LNCaP clone FGC (cell line): ENCODE results near the gene AIDA.

Source experiments
- DNase-seq: peaks from one replicate; pipeline ENCODE4 v3.0.0-alpha.2; 2011; ENCODE audit warnings: low read depth
- H3K4me3 ChIP-seq: 2 replicates; pipeline ENCODE4 v1.5.1; 2011; ENCODE audit warnings: mild to moderate bottlenecking, low read depth, low read length, control low read depth
- TF ChIP-seq, protein P1 (sequence below): IDR thresholded peaks from 2 replicates; pipeline ENCODE4 v1.5.1; 2012; ENCODE audit warnings: mild to moderate bottlenecking; ENCODE audit not compliant: control insufficient read depth, insufficient read depth; ENCODE audit errors: extremely low read depth

The AIDA gene

DNA sequence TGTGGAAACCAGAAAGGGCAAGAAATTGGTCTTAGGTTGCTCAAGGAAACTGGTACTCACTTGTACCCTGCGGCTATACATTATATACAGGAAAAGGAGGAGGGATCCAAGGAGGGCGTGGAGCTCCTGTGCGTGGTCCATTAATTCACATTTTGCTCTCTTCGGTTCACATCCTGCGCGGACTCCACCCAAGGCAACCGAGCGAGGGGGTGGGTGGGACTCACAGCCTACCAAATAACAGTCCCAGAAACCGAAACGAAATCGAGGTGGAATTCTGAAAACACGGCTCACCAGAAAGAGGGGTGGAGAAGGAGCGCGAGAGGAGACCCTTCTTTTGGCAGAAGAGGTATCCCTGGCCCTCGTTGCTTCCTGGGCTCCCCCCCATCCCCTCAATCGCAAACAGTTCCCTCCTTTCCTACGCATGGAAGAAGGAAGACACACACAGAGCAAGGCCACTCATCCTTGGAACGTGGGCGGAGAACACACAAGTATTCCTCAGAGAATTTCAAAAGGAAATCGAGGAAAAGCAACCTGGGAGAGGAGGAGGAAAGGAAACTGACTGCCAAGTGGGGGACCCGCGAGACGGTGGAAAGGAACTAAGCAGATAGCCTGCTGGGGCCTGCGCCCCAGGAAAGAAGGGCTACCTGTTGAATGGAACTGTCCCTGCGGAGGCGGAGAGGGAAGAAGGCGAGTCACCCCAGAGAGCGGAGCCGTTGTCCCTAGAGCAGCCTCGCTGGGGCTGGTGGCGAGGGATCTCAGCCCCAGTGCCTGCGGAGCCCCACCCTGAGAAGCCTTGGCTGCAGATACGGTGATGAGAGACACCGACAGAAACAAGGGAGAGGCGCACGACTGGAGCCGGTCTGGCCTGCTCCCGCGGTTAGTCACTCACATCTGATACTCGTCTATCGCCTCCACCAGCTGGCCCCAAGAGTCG is 705 bp downstream of the AIDA start:
- TF ChIP-seq, protein P1, sequence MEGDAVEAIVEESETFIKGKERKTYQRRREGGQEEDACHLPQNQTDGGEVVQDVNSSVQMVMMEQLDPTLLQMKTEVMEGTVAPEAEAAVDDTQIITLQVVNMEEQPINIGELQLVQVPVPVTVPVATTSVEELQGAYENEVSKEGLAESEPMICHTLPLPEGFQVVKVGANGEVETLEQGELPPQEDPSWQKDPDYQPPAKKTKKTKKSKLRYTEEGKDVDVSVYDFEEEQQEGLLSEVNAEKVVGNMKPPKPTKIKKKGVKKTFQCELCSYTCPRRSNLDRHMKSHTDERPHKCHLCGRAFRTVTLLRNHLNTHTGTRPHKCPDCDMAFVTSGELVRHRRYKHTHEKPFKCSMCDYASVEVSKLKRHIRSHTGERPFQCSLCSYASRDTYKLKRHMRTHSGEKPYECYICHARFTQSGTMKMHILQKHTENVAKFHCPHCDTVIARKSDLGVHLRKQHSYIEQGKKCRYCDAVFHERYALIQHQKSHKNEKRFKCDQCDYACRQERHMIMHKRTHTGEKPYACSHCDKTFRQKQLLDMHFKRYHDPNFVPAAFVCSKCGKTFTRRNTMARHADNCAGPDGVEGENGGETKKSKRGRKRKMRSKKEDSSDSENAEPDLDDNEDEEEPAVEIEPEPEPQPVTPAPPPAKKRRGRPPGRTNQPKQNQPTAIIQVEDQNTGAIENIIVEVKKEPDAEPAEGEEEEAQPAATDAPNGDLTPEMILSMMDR = no peak
- H3K4me3 ChIP-seq = peak overlapping the region; percentile 78
- DNase-seq = peak; percentile 52

DNA sequence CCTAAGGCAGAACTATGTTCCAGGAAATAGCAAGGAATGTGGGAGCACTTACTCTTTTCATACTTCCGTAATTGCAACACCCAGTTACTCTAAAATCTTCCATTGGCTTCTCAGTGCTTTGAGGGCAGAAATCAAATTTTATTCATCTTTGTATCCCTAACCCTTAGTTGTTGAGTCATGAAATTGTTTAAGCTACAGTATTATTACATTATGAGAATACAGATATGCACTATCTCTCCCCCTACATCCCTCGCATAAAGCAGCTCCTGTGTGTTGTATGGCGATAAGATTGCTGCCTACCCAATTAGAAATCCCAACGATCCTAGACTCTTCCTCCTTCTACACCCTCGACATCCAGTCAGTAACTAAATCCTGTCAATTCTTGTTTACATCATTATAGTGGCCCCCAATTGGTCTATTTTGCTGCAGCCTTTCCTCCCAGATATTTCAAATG is 2.6 kb downstream of the AIDA start:
- no peak for DNase-seq
- H3K4me3 ChIP-seq = no peak overlapping the region; the same call in 1 of the 2 replicates
- TF ChIP-seq, protein P1 = no peak

DNA sequence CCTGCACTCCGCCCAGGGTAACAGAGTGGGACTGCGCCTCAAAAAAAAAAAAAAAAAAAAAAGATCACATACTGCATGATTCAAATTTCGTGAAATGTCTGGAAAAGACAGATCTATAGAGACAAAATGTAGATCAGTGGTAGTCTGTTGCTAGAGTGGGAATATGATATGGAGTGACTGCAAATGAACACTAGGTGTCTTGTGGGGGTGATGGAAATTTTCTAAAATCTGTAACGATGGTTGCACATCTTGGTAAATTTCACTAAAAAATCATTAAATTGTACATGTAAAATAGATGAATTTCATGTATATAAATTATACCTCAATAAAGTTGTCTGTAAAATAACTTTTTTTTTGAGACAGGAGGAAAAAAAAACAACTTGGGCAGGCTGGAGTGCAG is 5.5 kb downstream of the AIDA start:
- H3K4me3 ChIP-seq = no peak overlapping the region
- DNase-seq = no peak
- TF ChIP-seq, protein P1 = no peak

DNA sequence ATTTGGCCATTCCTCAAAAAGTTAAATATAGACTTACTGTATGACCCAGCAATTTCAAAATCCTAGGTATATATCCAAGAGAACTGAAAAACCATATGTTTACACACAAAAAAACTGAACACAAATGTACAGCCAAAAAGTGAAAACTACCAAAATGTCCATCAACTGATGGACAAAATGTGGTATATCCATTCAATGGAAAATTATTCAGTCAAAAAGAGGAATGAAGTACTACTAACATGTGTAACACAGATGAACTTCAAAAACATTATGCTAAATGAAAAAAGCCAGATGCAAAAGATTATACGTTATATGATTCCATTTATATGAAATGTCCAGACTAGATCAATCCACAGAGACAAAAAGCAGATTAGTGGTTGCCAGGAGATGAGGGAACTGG is 8.0 kb downstream of the AIDA start:
- TF ChIP-seq, protein P1 = no peak
- H3K4me3 ChIP-seq = no peak overlapping the region
- no peak for DNase-seq

DNA sequence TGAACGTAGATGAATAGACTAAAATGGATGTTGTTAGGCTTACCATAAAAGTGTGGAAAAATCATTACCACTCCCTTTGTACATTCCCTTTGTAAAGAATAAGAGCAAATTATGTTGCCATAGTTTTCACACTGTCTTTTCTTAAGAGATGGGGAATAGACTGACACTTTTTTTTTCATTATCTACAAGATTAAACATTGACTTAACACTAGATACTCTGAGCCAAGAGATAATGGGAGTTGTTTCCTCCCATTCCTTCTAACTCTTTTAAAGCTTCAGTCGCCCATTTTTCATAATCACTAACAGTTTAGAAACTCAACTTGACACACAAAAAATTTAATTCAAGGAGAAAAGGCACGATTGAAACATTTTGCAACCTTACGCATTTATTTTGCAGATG is 10.1 kb downstream of the AIDA start:
- H3K4me3 ChIP-seq = no peak overlapping the region
- TF ChIP-seq, protein P1 = no peak
- no peak for DNase-seq

DNA sequence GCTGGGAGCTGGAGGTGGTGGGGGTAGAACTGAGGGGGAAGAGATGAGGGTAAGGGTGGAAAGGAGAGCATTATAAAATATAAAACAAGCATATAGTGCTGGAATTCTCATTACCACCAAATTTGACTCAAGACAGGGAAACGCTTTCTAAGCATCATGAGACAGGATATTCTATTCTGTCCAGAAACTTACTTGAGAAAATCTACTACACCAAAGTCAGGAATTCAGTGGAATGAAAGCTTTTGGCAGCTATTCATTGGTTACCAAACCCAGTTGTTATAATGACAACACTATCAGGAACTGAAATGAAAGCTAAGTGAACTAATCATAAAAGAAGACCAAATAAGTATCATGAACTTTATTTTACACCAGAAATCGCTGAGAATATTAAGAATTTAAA is 14.5 kb downstream of the AIDA start:
- TF ChIP-seq, protein P1 = no peak
- H3K4me3 ChIP-seq = no peak overlapping the region
- no peak for DNase-seq

DNA sequence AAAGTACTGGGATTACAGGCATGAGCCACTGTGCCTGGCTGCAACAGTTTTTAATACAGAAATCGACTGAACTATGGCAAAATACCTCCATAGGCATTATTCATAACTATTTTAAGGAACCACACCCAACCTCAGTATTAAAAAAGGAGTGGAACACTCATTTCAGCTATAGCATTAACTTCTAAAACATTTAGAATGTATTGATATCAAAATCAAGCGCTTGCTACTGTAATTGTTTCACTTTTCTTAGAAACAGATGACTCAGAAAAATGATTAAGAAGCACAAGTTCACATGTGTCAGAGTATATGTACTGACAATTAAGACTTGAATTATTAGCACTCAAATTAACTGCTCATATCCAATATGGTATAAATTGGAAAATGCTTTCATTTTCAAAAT is 15.1 kb downstream of the AIDA start:
- DNase-seq = no peak
- TF ChIP-seq, protein P1 = no peak
- H3K4me3 ChIP-seq = no peak overlapping the region
